Naive B cell (primary cell): Measurements from ENCODE around the gene CKMT1B. TPM values are rescaled to one million over a fixed set of nuclear protein-coding genes. Genes with fewer than 3 reads are reported as not detected.
"Not testable (repeated sequence)": the region's sequence is repeated elsewhere in the genome, so short reads cannot be mapped to it uniquely, and the experiment has no call there.

ENCODE experiments used
- ATAC-seq, 2 donors: fragments of 150-1000 bp; cut with Tn5 transposase; 2 replicates each; pipeline ENCODE4 v1.10.0; 2021; ENCODE audit warnings: low read depth in 2 of 2, mild to moderate bottlenecking in 2 of 2, moderate library complexity in 2 of 2
- DNase-seq: peaks from one replicate; pipeline ENCODE4 v3.0.0; 2022
- H3K27ac Mint-ChIP-seq, 6 donors: one replicate each; pipeline ENCODE4 v1.8.0; 2020 to 2022; ENCODE audit warnings: mild to moderate bottlenecking in 6 of 6, mixed read lengths in 6 of 6, moderate library complexity in 5 of 6, inconsistent platforms in 2 of 6
- H3K27me3 Mint-ChIP-seq, 3 donors: one replicate each; pipeline ENCODE4 v1.8.0; 2021 to 2022; ENCODE audit warnings: mixed read lengths in 3 of 3, mild to moderate bottlenecking in 1 of 3
- H3K36me3 Mint-ChIP-seq, 2 donors: one replicate each; pipeline ENCODE4 v1.8.0; 2020 to 2022; ENCODE audit warnings: mixed read lengths in 2 of 2, inconsistent platforms in 1 of 2, mild to moderate bottlenecking in 1 of 2
- H3K4me1 Mint-ChIP-seq, 3 donors: one replicate each; pipeline ENCODE4 v1.8.0; 2020 to 2022; ENCODE audit warnings: mixed read lengths in 3 of 3, inconsistent platforms in 1 of 3, mild to moderate bottlenecking in 1 of 3, moderate library complexity in 1 of 3
- H3K4me3 Mint-ChIP-seq, 8 donors: one replicate each; pipeline ENCODE4 v1.8.0; 2020 to 2022; ENCODE audit warnings: mild to moderate bottlenecking in 8 of 8, mixed read lengths in 8 of 8, moderate library complexity in 8 of 8, inconsistent platforms in 2 of 8
- H3K9me3 Mint-ChIP-seq, 7 donors: one replicate each; pipeline ENCODE4 v1.8.0; 2020 to 2022; ENCODE audit warnings: mixed read lengths in 7 of 7, mild to moderate bottlenecking in 5 of 7, inconsistent platforms in 2 of 7, moderate library complexity in 1 of 7
- polyA plus RNA-seq, 6 donors: library from polyadenylated mRNA; unstranded; fragments of 300-500 nt; fragmentation: Illumina TruSeq; gene quantifications; one replicate each; pipeline ENCODE4 v1.2.3, GENCODE V29; 2021; ENCODE audit warnings: low read depth in 6 of 6

CKMT1B gene
- polyA plus RNA-seq, 6 donors from 2014 or later: not detected

- H3K27ac Mint-ChIP-seq, H3K4me1 Mint-ChIP-seq, H3K36me3 Mint-ChIP-seq, DNase-seq, H3K9me3 Mint-ChIP-seq, ATAC-seq, H3K4me3 Mint-ChIP-seq: not testable (repeated sequence)
- peaks cover 39 to 57% (median 52%) of the 10 kb centered on the region in 3 donors for H3K27me3 Mint-ChIP-seq
Observed at GRCh38 chr15:43599131-43599530, 5.3 kb downstream of the CKMT1B start.

GRCh38 chr15:43600200-43600599 is 6.4 kb downstream of the CKMT1B start:
- H3K4me1 Mint-ChIP-seq, DNase-seq, H3K36me3 Mint-ChIP-seq, H3K27ac Mint-ChIP-seq, H3K9me3 Mint-ChIP-seq, ATAC-seq: not testable (repeated sequence)
- peak overlapping the region in 1 of 8 donors; percentile 41 for H3K4me3 Mint-ChIP-seq
- peaks cover 43 to 63% (median 58%) of the 10 kb centered on the region in 3 donors for H3K27me3 Mint-ChIP-seq

- not testable (repeated sequence) for H3K4me3 Mint-ChIP-seq, H3K9me3 Mint-ChIP-seq, ATAC-seq, H3K27ac Mint-ChIP-seq, H3K36me3 Mint-ChIP-seq, H3K4me1 Mint-ChIP-seq, DNase-seq
- peaks cover 37 to 53% (median 50%) of the 10 kb centered on the region in 3 donors for H3K27me3 Mint-ChIP-seq
Observed at GRCh38 chr15:43602233-43602632, 8.4 kb downstream of the CKMT1B start.

GRCh38 chr15:43617750-43618149 is 23.9 kb downstream of the CKMT1B start:
- H3K9me3 Mint-ChIP-seq, H3K4me3 Mint-ChIP-seq, DNase-seq, H3K27ac Mint-ChIP-seq, H3K4me1 Mint-ChIP-seq, H3K36me3 Mint-ChIP-seq, ATAC-seq: not testable (repeated sequence)
- H3K27me3 Mint-ChIP-seq: peaks cover 8 to 13% (median 12%) of the 10 kb centered on the region in 3 donors

- H3K4me1 Mint-ChIP-seq, H3K4me3 Mint-ChIP-seq, H3K9me3 Mint-ChIP-seq, H3K27ac Mint-ChIP-seq, H3K36me3 Mint-ChIP-seq, DNase-seq, ATAC-seq: not testable (repeated sequence)
- H3K27me3 Mint-ChIP-seq: peaks cover 8 to 13% (median 12%) of the 10 kb centered on the region in 3 donors
Observed at GRCh38 chr15:43618700-43619099, 24.9 kb downstream of the CKMT1B start, which contains the start of gene STRC. STRC (minus strand) TSS chr15:43618800; CDS start chr15:43618722, 78 bp downstream.

- peak overlapping the region in 1 of 6 donors; percentile 72 for H3K27ac Mint-ChIP-seq
- H3K9me3 Mint-ChIP-seq, DNase-seq, H3K36me3 Mint-ChIP-seq, H3K4me3 Mint-ChIP-seq, ATAC-seq, H3K4me1 Mint-ChIP-seq: not testable (repeated sequence)
- H3K27me3 Mint-ChIP-seq: peaks cover 18 to 19% (median 19%) of the 10 kb centered on the region in 3 donors
Observed at GRCh38 chr15:43622068-43622799, 28.4 kb downstream of the CKMT1B start.

- DNase-seq (no peak), ATAC-seq (no peak)
- Mint-ChIP-seq H3K27ac (no peak overlapping the region), H3K4me1 (no peaks in the 10 kb centered on the region), H3K4me3 (no peak overlapping the region), H3K9me3 (no peaks in the 10 kb centered on the region), H3K36me3 (no peaks in the 10 kb centered on the region), H3K27me3 (peaks cover 9 to 14% (median 14%) of the 10 kb centered on the region in 3 donors)
Observed at GRCh38 chr15:43625106-43625505, 31.3 kb downstream of the CKMT1B start.

- H3K4me3 Mint-ChIP-seq, H3K36me3 Mint-ChIP-seq, ATAC-seq, H3K4me1 Mint-ChIP-seq, DNase-seq, H3K27me3 Mint-ChIP-seq, H3K9me3 Mint-ChIP-seq: not testable (repeated sequence)
- H3K27ac Mint-ChIP-seq: peak overlapping the region in 2 of 6 donors; percentile 58 to 80
Observed at GRCh38 chr15:43626937-43627336, 33.1 kb downstream of the CKMT1B start.

GRCh38 chr15:43638464-43639204 is 44.8 kb downstream of the CKMT1B start:
- H3K27ac Mint-ChIP-seq: peak overlapping the region in 2 of 6 donors; percentile 32 to 38
- not testable (repeated sequence) for H3K9me3 Mint-ChIP-seq, DNase-seq, H3K27me3 Mint-ChIP-seq, H3K4me1 Mint-ChIP-seq, H3K36me3 Mint-ChIP-seq, H3K4me3 Mint-ChIP-seq
- peak in 1 of 2 donors; percentile 35 for ATAC-seq

Other genes with a start within 250 kb of the CKMT1B start
- gene ZSCAN29, start 223.0 kb upstream of the CKMT1B start, polyA plus RNA-seq: 10 to 100 TPM in 2 of 6 donors, 1 to 10 TPM in 4; 3.9 to 14.2 (median 9.7) TPM
- 10 to 100 TPM in 5 of 6 donors, 1 to 10 TPM in 1; 3.1 to 16.5 (median 11.3) TPM for gene TUBGCP4, start 222.9 kb upstream of the CKMT1B start, polyA plus RNA-seq
- gene TP53BP1, start 100.9 kb upstream of the CKMT1B start, polyA plus RNA-seq: 10 to 100 TPM in 4 of 6 donors, 1 to 10 TPM in 2; 9.2 to 13.7 (median 11.4) TPM
- under 1 TPM in 3 of 6 donors, not detected in 3; 0.03 to 0.29 (median 0.05) TPM for gene MAP1A, start 76.4 kb upstream of the CKMT1B start, polyA plus RNA-seq
- 10 to 100 TPM in 2 of 6 donors, 1 to 10 TPM in 4; 4.2 to 19.9 (median 6.5) TPM for gene PPIP5K1, start 3.8 kb upstream of the CKMT1B start, polyA plus RNA-seq
- gene STRC, start 24.8 kb downstream of the CKMT1B start, polyA plus RNA-seq: not detected
- 1 to 10 TPM in 3 of 6 donors, under 1 TPM in 3; 0.21 to 1.3 (median 0.70) TPM for gene CATSPER2, start 54.8 kb downstream of the CKMT1B start, polyA plus RNA-seq
- not detected for gene CKMT1A, start 99.8 kb downstream of the CKMT1B start, polyA plus RNA-seq
- 100 to 1,000 TPM; 251 to 358 (median 278) TPM for gene PDIA3, start 152.4 kb downstream of the CKMT1B start, polyA plus RNA-seq
- 10 to 100 TPM; 23.1 to 42.3 (median 36.2) TPM for gene ELL3, start 182.9 kb downstream of the CKMT1B start, polyA plus RNA-seq
- 1,000 to 10,000 TPM; 1,669 to 2,243 (median 1,811) TPM for gene SERF2, start 198.3 kb downstream of the CKMT1B start, polyA plus RNA-seq
- 1 to 10 TPM in 5 of 6 donors, under 1 TPM in 1; 0.52 to 3.0 (median 2.0) TPM for gene SERINC4, start 206.2 kb downstream of the CKMT1B start, polyA plus RNA-seq
- 10 to 100 TPM; 11.4 to 19.4 (median 13.6) TPM for gene HYPK, start 206.6 kb downstream of the CKMT1B start, polyA plus RNA-seq
- 10 to 100 TPM in 3 of 6 donors, 1 to 10 TPM in 3; 7.2 to 17.0 (median 10.8) TPM for gene MFAP1, start 230.7 kb downstream of the CKMT1B start, polyA plus RNA-seq
- 1 to 10 TPM; 2.8 to 7.8 (median 6.0) TPM for gene WDR76, start 233.0 kb downstream of the CKMT1B start, polyA plus RNA-seq